NCI-H128 (cell line): ENCODE measurements around the gene FAM118A.
"Not testable (repeated sequence)": the region's sequence is repeated elsewhere in the genome, so short reads cannot be mapped to it uniquely, and the experiment has no call there.

Experiments
- DNase-seq: peaks from one replicate; lab custom pipeline; 2025; ENCODE audit not compliant: unreplicated experiment; lab: John Stamatoyannopoulos, UW

FAM118A gene

DNA sequence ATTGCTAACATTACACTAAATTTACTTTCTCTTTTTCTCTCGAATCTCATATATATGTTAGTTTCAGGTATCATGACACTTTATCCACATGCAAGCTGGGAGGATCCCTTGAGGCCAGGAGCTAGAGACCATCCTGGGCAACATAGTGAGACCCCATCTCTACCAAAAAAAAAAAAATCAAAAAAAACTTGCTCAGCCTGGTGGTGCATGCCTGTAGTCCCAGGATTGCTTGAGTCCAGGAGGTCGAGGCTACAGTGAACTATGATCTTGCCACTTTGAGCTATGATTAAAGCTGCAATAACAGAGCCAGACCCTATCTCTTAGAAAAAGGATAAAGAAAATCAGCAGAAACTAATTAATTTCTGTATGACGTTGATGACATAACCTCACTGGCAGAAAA lies 28.7 kb upstream of the FAM118A start:
- no peak for DNase-seq

- no peak for DNase-seq
These were observed 24.9 kb upstream of the FAM118A start, which contains the start of gene UPK3A for GRCh38 chr22:45284705-45285262. UPK3A (plus strand) TSS chr22:45284949; CDS start chr22:45285014, 65 bp downstream.

- no peak for DNase-seq
These were observed 24.3 kb upstream of the FAM118A start for GRCh38 chr22:45285263-45286058.

GRCh38 chr22:45286854-45287551 lies 22.7 kb upstream of the FAM118A start:
- DNase-seq, result no peak

- DNase-seq, result peak; percentile 25
These were observed 19.3 kb upstream of the FAM118A start for GRCh38 chr22:45290410-45290936.

DNA sequence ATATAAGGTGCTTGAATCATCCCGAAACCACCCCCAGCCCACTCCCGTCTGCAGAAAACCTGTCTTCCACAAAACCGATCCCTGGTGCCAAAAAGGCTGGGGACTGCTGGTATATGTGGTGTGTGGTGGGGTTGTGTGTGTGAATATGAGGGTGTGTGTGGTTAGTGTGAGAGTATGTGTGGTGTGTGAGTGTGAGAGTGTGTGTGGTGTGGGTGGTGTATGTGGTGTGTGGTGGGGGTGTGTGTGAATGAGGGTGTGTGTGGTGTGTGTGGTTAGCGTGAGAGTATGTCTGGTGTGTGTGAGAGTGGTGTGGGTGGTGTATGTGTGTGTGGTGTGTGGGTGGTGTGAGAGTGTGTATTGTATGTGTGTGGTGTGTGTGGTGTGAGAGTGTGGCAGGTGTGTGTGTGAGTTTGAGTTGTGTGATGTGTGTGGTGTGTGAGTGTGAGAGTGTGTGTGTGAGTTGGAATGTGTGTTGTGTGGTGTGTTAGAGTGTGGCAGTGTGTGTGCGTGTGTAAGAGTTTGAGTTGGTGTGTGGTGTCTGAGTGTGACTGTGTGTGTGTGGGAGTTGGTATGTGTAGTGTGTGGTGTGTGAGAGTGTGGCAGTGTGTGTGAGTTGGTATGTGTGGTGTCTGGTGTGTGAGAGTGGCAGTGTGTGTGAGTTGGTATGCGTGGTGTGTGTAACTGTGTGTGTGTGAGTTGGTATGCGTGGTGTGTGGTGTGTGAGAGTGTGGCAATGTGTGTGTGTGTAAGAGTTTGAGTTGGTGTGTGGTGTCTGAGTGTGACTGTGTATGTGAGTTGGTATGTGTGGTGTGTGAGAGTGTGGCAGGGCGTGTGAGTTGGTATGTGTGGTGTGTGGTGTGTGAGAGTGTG lies 18.4 kb upstream of the FAM118A start:
- DNase-seq, result no peak

GRCh38 chr22:45291931-45292290 lies 17.8 kb upstream of the FAM118A start:
- no peak for DNase-seq

DNA sequence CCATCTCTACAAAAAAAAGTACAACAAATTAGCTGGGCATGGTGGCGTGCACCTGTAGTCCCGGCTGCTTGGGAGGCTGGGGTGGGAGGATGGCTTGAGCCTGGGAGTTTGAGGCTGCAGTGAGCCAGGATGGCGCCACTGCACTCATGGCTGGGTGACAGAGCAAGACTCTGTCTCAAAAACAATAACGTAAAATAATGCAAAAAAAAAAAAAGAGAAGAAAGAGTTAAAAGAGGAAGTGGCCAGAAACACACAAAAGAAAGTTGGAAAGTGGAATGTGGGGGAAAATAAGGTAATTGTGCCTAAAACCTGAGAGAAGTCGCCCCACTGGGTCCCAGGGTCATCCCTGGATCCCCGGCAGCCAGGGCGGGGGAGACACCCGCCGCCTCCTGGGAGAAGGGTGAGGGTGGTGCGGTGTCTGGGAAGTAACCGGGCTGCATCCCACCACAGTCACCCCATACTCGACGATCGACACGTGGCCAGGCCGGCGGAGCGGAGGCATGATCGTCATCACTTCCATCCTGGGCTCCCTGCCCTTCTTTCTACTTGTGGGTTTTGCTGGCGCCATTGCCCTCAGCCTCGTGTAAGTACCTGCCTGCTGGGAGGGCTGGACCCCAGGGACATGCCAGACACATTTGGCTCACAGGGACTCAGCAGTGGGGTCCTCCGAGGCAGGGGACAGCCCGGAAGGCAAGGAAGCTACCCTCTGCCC lies 16.8 kb upstream of the FAM118A start:
- DNase-seq, result no peak

GRCh38 chr22:45294030-45294429 lies 15.7 kb upstream of the FAM118A start:
- no peak for DNase-seq

DNA sequence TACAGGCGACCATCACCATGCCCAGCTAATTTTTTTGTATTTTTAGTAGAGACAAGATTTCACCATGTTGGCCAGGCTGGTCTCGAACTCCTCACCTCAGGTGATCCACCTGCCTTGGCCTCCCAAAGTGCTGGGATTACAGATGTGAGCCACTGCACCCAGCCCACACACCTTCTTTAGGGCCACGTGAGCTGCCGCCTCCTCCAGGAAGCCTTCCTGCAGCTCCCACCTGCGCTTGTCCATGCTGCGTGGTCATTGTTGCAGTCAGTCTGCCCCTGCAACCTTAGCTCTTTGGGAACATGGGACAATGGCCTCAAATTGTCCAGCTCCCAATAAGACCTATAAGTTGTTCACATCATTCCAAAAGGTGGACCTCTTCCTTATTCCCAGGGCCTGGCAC lies 14.7 kb upstream of the FAM118A start:
- not testable (repeated sequence) for DNase-seq

DNA sequence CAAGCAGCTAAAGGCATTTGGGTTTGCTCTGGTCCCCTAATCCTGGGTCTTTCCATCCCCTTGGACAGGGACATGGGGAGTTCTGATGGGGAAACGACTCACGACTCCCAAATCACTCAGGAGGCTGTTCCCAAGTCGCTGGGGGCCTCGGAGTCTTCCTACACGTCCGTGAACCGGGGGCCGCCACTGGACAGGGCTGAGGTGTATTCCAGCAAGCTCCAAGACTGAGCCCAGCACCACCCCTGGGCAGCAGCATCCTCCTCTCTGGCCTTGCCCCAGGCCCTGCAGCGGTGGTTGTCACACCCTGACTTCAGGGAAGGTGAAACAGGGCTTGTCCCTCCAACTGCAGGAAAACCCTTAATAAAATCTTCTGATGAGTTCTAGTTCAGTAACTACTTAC lies 14.2 kb upstream of the FAM118A start:
- DNase-seq, result no peak

- DNase-seq, result no peak
These were observed 13.0 kb upstream of the FAM118A start for GRCh38 chr22:45296628-45297297.

DNA sequence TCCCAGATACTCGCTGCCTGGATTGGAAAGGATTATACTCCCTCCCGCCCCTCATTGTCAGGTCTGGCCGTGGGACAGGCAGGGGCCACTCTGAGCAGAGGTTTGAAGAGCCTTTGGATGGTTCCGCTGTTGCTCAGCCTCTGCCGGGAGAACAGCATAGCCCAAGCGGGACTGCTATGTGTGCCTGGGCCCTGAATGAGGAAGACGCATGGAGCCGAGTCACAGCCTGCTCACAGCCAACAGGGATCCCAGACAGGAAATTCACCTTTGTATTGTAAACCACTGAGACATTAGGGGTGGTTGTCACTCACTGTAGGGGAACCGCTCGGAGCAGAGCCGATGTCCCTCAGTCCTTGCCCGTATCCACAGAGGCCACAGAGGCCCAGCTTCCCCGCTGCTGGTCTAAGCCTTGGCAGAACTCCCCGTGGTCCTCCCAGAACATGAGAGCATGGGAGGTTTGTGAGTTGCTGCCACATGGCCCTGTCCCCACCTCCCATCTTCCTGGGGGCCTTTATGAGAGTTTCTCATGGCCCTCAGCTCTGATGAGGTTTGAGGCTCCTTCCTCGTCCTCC lies 10.7 kb upstream of the FAM118A start:
- DNase-seq, result no peak

DNA sequence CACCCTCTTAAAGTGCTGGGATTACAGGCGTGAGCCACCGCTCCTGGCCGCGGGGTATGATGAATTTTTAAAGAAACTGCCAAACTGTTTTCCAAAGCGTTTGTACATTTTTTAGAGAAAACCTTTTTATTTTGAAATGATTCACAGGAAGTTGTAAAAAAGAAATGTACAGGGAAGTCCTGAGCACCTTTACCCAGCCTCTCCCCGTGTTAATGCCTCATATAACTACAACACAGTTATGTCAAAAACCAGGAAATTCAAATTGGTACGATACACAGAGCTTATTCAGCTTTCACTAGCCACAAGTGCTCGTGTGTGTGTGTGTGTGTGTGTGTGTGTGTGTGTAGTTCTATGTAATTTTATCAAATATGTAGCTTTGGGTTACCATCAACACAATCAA lies 7.0 kb upstream of the FAM118A start:
- no peak for DNase-seq

GRCh38 chr22:45303181-45303580 lies 6.6 kb upstream of the FAM118A start:
- DNase-seq, result no peak

DNA sequence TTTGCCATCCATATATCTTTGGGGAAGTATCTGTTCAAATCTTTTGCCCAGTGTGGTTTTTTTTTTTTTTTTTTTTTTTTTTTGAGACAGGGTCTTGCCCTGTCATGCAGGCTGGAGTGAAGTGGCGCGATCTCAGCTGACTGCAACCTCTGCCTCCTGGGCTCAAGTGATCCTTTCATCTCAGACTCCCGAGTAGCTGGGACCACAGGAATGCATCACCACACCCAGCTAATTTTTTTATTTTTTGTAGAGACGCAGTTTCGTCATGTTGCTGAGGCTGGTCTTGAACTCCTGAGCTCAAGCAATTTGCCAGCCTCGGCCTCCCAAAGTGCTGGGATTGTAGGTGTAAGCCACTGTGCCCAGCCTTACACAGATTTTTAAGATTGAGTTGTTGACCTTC lies 4.8 kb upstream of the FAM118A start:
- no peak for DNase-seq

DNA sequence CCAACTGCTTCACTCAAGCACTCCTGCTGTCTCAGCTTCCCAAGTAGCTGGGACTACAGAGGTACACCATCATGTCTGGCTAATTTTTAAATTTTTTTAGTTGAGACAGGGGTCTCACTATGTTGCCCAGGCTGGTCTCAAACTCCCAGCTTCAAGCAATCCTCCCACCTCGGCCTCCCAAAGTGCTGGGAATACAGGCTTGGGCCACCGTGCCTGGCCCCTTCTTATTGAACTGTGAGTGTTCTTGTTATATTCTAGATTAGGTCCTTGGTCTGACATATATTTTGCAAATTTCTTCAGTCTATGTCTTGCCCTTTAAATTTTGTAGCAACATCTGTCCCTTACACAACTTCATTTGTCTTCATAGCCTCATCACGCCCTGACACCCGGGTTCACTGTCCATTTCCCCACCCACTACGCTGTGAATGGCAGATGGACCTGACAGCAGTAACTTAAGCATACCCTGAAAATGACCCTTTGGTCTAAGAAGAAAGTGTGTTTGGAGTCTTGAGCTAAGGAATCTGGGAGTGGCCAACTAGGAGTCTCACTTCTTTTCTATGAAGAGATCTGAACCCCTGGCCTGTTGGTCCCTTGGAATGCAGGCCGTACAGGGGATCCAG lies 4.2 kb upstream of the FAM118A start:
- DNase-seq, result no peak

DNA sequence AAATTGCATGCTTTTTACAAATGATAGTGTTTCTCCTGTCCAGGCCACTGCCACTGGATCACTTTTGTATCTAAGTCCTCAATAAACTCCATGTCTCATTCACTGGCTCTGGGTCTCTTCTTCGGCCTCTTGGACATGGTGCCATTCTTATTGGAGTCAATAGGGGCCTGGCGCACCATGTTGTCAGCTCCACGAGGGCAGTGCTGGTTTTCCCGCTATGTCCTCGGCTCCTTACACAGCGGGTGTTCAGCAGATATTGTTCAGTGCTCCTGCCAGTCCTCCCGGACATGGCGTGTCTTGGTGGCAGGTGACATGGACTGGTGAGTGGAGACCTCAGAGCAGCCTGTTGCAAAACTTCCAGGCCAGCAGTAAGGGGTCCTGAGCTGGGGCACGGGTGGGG lies 3.6 kb upstream of the FAM118A start:
- DNase-seq, result no peak

DNA sequence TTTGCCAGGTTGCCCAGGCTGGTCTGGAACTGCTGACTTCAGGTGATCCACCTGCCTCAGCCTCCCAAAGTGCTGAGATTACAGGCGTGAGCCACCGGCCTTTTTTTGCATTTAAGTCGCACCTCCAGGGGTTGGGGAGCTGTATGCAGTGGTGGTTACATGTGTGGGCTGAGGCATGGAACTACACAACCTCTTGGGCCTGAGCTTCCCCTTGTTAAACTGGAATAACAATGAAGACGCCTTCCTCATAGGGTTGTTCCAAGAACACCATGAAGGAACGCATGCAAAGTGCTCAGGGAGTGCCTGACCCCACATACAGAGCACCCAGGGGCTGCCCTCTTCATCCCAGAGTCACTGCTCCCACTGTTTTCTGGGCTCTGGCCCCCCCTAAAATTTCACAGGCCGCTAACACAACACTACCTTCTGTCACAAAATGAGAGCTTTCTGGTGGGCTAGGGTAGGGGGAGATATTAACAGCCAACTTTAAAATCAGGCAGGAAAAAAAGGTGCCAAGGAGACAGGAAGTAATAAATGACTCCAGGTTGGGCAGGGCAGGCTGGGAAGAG lies 1.3 kb upstream of the FAM118A start:
- no peak for DNase-seq
